Astrocyte of the spinal cord (primary cell): ENCODE results near the gene LCE1E.

Source experiments
- DNase-seq: peaks from one replicate; pipeline ENCODE4 v3.0.0; 2011; ENCODE audit warnings: low read depth, low spot score
- H3K4me3 ChIP-seq: 2 replicates; pipeline ENCODE4 v1.5.1; 2011; ENCODE audit warnings: low read depth, mild to moderate bottlenecking, low read length, moderate library complexity
- CTCF ChIP-seq: IDR thresholded peaks from 2 replicates; pipeline ENCODE4 v1.5.1; 2012; ENCODE audit warnings: low read depth, mild to moderate bottlenecking, low read length, inconsistent platforms
- in situ Hi-C: cut with HindIII; loops from 2 replicates; pipeline ENCODE4 v1.10.0; 2017; ENCODE audit warnings: low sequenced_read_pairs

Gene LCE1E

GRCh38 chr1:152806576-152806975 is 20.5 kb downstream of the LCE1E start, which contains the start of gene LCE1C:
Gene LCE1C (minus strand): TSS chr1:152806651. CDS start chr1:152805478, 1,173 bp downstream.
- H3K4me3 ChIP-seq, result no peak within 1 kb of the TSS
- no peak for TF ChIP-seq CTCF
- DNase-seq, result no peak
- in situ Hi-C loops, result no loop called here

GRCh38 chr1:152811050-152811449 is 25.0 kb downstream of the LCE1E start:
- in situ Hi-C loops, result no loop called here
- DNase-seq, result no peak
- TF ChIP-seq CTCF, result no peak
- no peak overlapping the region for H3K4me3 ChIP-seq

GRCh38 chr1:152811671-152812070 is 25.6 kb downstream of the LCE1E start, which contains the start of gene LCE1B:
Gene LCE1B (plus strand): TSS chr1:152811971. CDS start chr1:152812447, 476 bp downstream.
- no peak for TF ChIP-seq CTCF
- in situ Hi-C loops, result no loop called here
- DNase-seq, result no peak

GRCh38 chr1:152817309-152817708 is 31.3 kb downstream of the LCE1E start:
- TF ChIP-seq CTCF, result no peak
- no peak for DNase-seq
- no peak overlapping the region for H3K4me3 ChIP-seq
- in situ Hi-C loops, result no loop called here

More at GRCh38 chr1:152811671-152812070, 25.6 kb downstream of the LCE1E start, which contains the start of gene LCE1B:
- H3K4me3 ChIP-seq, result no peak within 1 kb of the TSS

GRCh38 chr1:152823294-152823693 is 37.2 kb downstream of the LCE1E start:
- no peak overlapping the region for H3K4me3 ChIP-seq
- no peak for DNase-seq
- in situ Hi-C loops, result no loop called here
- TF ChIP-seq CTCF, result no peak

GRCh38 chr1:152824964-152825363 is 38.9 kb downstream of the LCE1E start:
- H3K4me3 ChIP-seq, result no peak overlapping the region
- DNase-seq, result no peak
- in situ Hi-C loops, result no loop called here

More at GRCh38 chr1:152824964-152825363, 38.9 kb downstream of the LCE1E start:
- TF ChIP-seq CTCF, result no peak
